GM12878 (cell line): Measurements from ENCODE around the gene MB21D2. TPM values are rescaled to one million over a fixed set of nuclear protein-coding genes. Genes with fewer than 3 reads are reported as not detected.

Source experiments
- ATAC-seq: fragments of 200-7000 bp; cut with Tn5 transposase; 3 replicates; pipeline ENCODE4 v1.9.1; 2020; ENCODE audit warnings: mild to moderate bottlenecking, moderate library complexity
- BruUV-seq: library from RNA; stranded (reverse); fragments of 400-500 nt; replicated peaks from 2 replicates; lab custom pipeline; 2021; lab: Mats Ljungman, UMichigan
- CTCF ChIA-PET: fragments of 300-600 bp; sonication (Branson Sonifier 250); formaldehyde crosslinking; extraction: SDS; loops from one replicate; lab custom pipeline; 2021; ENCODE audit warnings: inconsistent platforms; lab: Yijun Ruan, JAX
- POLR2A ChIA-PET: fragments of 350-600 bp; formaldehyde crosslinking; extraction: SDS; loops from one replicate; lab custom pipeline; 2021; ENCODE audit warnings: inconsistent platforms; lab: Charles Lee
- RAD21 ChIA-PET: fragments of 300-600 bp; sonication (Branson Sonifier 250); formaldehyde crosslinking; loops from one replicate; lab custom pipeline; 2023; ENCODE audit warnings: antibody characterized with exemption; ENCODE audit not compliant: unreplicated experiment; lab: Charles Lee
- SMC1A ChIA-PET: fragments of 300-600 bp; sonication (Branson Sonifier 250); formaldehyde crosslinking; loops from one replicate; lab custom pipeline; 2023; ENCODE audit not compliant: unreplicated experiment, uncharacterized antibody; lab: Charles Lee
- DNase-seq: peaks from one replicate; pipeline ENCODE4 v3.0.0-alpha.2; 2011; ENCODE audit warnings: low read depth, low spot score
- FAIRE-seq: peaks from 3 replicates; lab custom pipeline; 2011; peaks lifted over from hg19 to GRCh38; lab: Jason Lieb, UNC
- H2AFZ ChIP-seq: 2 replicates; pipeline ENCODE4 v1.6.0; 2011; ENCODE audit warnings: low read depth, low read length, control low read depth; ENCODE audit not compliant: control insufficient read depth
- H3K27ac ChIP-seq: 2 replicates; pipeline ENCODE4 v1.5.1; 2011; ENCODE audit warnings: control low read depth; ENCODE audit not compliant: control insufficient read depth, insufficient read depth
- H3K27me3 ChIP-seq, 2 experiments: replicated peaks in 1 of 2; 2 replicates each; pipeline versions ENCODE4 v1.6.0 to v1.6.1; 2011; ENCODE audit warnings: low read length in 1 of 2; ENCODE audit not compliant: control insufficient read depth in 2 of 2, insufficient read depth in 2 of 2
- H3K36me3 ChIP-seq, 2 experiments: 2 replicates each; pipeline ENCODE4 v1.5.1; 2011; ENCODE audit warnings: low read length in 1 of 2; ENCODE audit not compliant: control insufficient read depth in 2 of 2, insufficient read depth in 2 of 2
- H3K4me1 ChIP-seq: 2 replicates; pipeline ENCODE4 v1.6.1; 2011; ENCODE audit warnings: mild to moderate bottlenecking, low read length, moderate library complexity, mixed read lengths; ENCODE audit not compliant: control insufficient read depth, insufficient read depth
- H3K4me2 ChIP-seq: 2 replicates; pipeline ENCODE4 v1.6.0; 2011; ENCODE audit warnings: control low read depth; ENCODE audit not compliant: control insufficient read depth, insufficient read depth
- H3K4me3 ChIP-seq: fragments of 200-600 bp; sonication (generic); 2 replicates; pipeline ENCODE4 v1.5.1; 2016
- H3K79me2 ChIP-seq: 2 replicates; pipeline ENCODE4 v1.6.0; 2011; ENCODE audit warnings: low read length; ENCODE audit not compliant: control insufficient read depth, insufficient read depth
- H3K9ac ChIP-seq: 2 replicates; pipeline ENCODE4 v1.8.0; 2011; ENCODE audit warnings: low read length, control low read depth, mixed read lengths; ENCODE audit not compliant: control insufficient read depth, insufficient read depth
- H3K9me3 ChIP-seq: replicated peaks from 3 replicates; pipeline ENCODE4 v1.5.1; 2011; ENCODE audit warnings: mild to moderate bottlenecking, low read length; ENCODE audit not compliant: control insufficient read depth, insufficient read depth
- H4K20me1 ChIP-seq: 2 replicates; pipeline ENCODE4 v1.6.0; 2011; ENCODE audit not compliant: control insufficient read depth, insufficient read depth
- EED ChIP-seq: sonication (generic); IDR thresholded peaks from 2 replicates; pipeline ENCODE4 v1.6.1; 2016; ENCODE audit warnings: antibody characterized with exemption, low read depth
- ZNF217 ChIP-seq: fragments of 450-650 bp; IDR thresholded peaks from 2 replicates; pipeline ENCODE4 v1.6.1; 2017; ENCODE audit warnings: antibody characterized with exemption, mild to moderate bottlenecking
- ZNF24 ChIP-seq: fragments of 450-650 bp; IDR thresholded peaks from 2 replicates; pipeline ENCODE4 v1.6.1; 2017; ENCODE audit warnings: antibody characterized with exemption, mild to moderate bottlenecking
- WGBS: methylation state at CpG from one replicate; pipeline ENCODE4 v1.1.6; 2016; ENCODE audit warnings: low lambda C conversion rate; ENCODE audit not compliant: insufficient replicate concordance, insufficient coverage; ENCODE audit errors: missing lambda C conversion rate; 5-methylcytosine and 5-hydroxymethylcytosine counted together
- in situ Hi-C: fragments of 300-500 bp; cut with MboI; formaldehyde crosslinking; loops from 9 replicates; pipeline ENCODE4 v1.14.3; 2018; ENCODE audit warnings: mixed read lengths
- intact Hi-C: fragments of 100-400 bp; cut with micrococcal nuclease; formaldehyde crosslinking; loops from one replicate; pipeline ENCODE4 v1.14.2; 2022; ENCODE audit not compliant: unreplicated experiment
- polyA plus RNA-seq, 11 experiments: library from polyadenylated mRNA; depleted of rRNA in 4 of 11; unstranded in 6 of 11; stranded (reverse) in 5 of 11; fragments of >200 nt; fragmentation: Nextera tagmentation in 4 of 11; fragmentation: Illumina TruSeq in 1 of 11; extraction: Ambion mirVana in 4 of 11; extraction: Trizol in 1 of 11; gene quantifications; 1 replicate in 1 of 11; 2 replicates in 10 of 11; pipeline versions ENCODE4 v1.2.1 to v1.2.3, GENCODE V29; 2011 to 2016; ENCODE audit warnings: inconsistent platforms in 2 of 11, missing spikeins in 2 of 11, low read depth in 1 of 11
- total RNA-seq, 4 experiments: library from RNA; depleted of rRNA in 3 of 4; stranded (reverse); fragments of >200 nt in 3 of 4; fragmentation: Illumina TruSeq in 1 of 4; extraction: Trizol in 1 of 4; gene quantifications; 2 replicates each; pipeline versions ENCODE4 v1.2.1 to v1.2.3, GENCODE V29; 2013 to 2021
- TF ChIP-seq, protein P1 (sequence below): IDR thresholded peaks from 2 replicates; pipeline ENCODE4 v1.6.1; 2012; ENCODE audit warnings: low read length, inconsistent platforms

MB21D2 gene
- total and polyA plus RNA-seq, 10 of the 15 experiments (the other 5 are each of a cell fraction or from before 2014, with no cell fraction given): 7.9 to 21.2 (median 15.3) TPM

DNA sequence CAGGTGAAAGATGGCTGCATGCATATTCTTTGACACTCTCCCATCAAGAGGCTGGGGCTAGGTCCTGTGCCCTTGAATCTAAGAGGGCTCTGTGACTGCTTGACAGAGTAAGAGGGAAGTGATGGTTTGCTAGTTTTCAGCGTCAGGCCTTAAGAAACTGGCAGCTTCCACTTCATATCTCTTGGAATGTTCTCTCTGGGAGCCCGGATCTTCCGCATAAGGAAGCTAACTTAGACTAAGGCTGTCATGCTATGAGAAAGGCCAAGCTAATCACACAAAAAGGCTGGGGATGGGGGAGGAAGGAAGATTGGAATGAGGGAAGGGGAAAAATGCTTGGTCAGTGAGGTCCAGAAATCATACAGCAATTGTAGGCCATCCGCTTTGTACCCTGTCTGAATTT, 50.0 kb downstream of the MB21D2 start:
- WGBS: 95% methylated on average over 4 of the region's 4 CpGs
- H3K4me3 ChIP-seq: no peak overlapping the region
- no peaks in the 10 kb centered on the region; the same call in 2 of the 3 replicates for H3K9me3 ChIP-seq
- peak overlapping the region; percentile 36 for H3K27ac ChIP-seq
- POLR2A ChIA-PET: interaction anchor here (0.8 to 1.3 kb wide), 3 partner anchors 14 to 31 kb away, joined by 3 to 6 read pairs (median 5); no protein-coding TSS in a partner anchor
- intact Hi-C loops: no loop called here
- H3K4me1 ChIP-seq: peaks cover 31% of the 10 kb centered on the region
- SMC1A ChIA-PET: interaction anchor here (0.7 to 3.7 kb wide), 9 partner anchors 17 to 90 kb away, joined by 3 to 18 read pairs (median 3); no protein-coding TSS in a partner anchor
- ATAC-seq (peak; percentile 33), DNase-seq (no peak), FAIRE-seq (no peak)
- H3K79me2 ChIP-seq: peaks cover 31% of the 10 kb centered on the region
- TF ChIP-seq EED: 0 out of 2 replicates have a peak, but pooled peaks have one; percentile 48
- TF ChIP-seq, protein P1, sequence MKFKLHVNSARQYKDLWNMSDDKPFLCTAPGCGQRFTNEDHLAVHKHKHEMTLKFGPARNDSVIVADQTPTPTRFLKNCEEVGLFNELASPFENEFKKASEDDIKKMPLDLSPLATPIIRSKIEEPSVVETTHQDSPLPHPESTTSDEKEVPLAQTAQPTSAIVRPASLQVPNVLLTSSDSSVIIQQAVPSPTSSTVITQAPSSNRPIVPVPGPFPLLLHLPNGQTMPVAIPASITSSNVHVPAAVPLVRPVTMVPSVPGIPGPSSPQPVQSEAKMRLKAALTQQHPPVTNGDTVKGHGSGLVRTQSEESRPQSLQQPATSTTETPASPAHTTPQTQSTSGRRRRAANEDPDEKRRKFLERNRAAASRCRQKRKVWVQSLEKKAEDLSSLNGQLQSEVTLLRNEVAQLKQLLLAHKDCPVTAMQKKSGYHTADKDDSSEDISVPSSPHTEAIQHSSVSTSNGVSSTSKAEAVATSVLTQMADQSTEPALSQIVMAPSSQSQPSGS: no peak
- BruUV-seq: no TSS peak
- H3K4me2 ChIP-seq: no peak overlapping the region
- no peaks in the 10 kb centered on the region for H4K20me1 ChIP-seq
- in situ Hi-C loops: no loop called here
- CTCF ChIA-PET: interaction anchor here (1.1 to 1.8 kb wide), 2 partner anchors 11 to 17 kb away, joined by 3 to 8 read pairs; no protein-coding TSS in a partner anchor
- H3K27me3 ChIP-seq: no peaks in the 10 kb centered on the region
- H2AFZ ChIP-seq: no peak overlapping the region
- no peak overlapping the region for H3K9ac ChIP-seq
- no peaks in the 10 kb centered on the region; a peak in 1 of 4 replicates for H3K36me3 ChIP-seq
- RAD21 ChIA-PET: interaction anchor here (0.7 to 0.8 kb wide), 2 partner anchors 48 to 50 kb away, joined by 3 read pairs; no protein-coding TSS in a partner anchor

DNA sequence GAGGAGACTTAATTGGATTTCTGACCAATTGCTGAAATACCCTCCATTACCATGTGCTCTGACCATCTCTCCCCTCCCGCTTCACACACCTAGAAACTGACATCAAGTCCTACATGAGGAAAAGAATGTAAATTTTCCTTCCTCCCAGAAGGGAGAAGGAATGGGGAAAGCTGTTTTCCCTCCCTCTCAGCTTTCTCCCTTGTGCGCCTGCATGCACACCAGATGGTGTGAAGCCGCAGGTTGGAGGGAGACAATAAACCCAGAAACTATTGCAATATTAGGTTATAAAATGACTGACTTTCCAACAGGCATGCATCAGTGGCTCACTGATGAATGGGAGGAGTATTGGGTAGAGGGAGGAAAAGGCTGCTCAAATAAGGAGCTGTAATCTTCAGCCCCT, 50.9 kb downstream of the MB21D2 start:
- WGBS: 79% methylated on average over 3 of the region's 3 CpGs

More for the DNA sequence above, 50.9 kb downstream of the MB21D2 start:
- ChIA-PET RAD21 (interaction anchor here (0.8 kb wide), 1 partner anchor 50 kb away, joined by 3 read pairs; no protein-coding TSS in a partner anchor), CTCF (interaction anchor here (0.6 to 1.8 kb wide), 3 partner anchors 12 to 49 kb away, joined by 3 to 8 read pairs (median 3); no protein-coding TSS in a partner anchor), POLR2A (interaction anchor here (0.8 to 1.3 kb wide), 2 partner anchors 15 to 28 kb away, joined by 5 to 6 read pairs; no protein-coding TSS in a partner anchor), SMC1A (interaction anchor here (0.7 to 4.0 kb wide), 6 partner anchors 12 to 47 kb away, joined by 3 to 18 read pairs (median 10); no protein-coding TSS in a partner anchor)
- BruUV-seq: no TSS peak
- H3K9me3 ChIP-seq: no peaks in the 10 kb centered on the region; the same call in 2 of the 3 replicates
- FAIRE-seq (no peak), ATAC-seq (no peak), DNase-seq (no peak)
- intact Hi-C loops (no loop called here), in situ Hi-C loops (no loop called here)
- no peak overlapping the region for H3K4me2 ChIP-seq
- H3K4me3 ChIP-seq: no peak overlapping the region
- H4K20me1 ChIP-seq: no peaks in the 10 kb centered on the region
- no peak for TF ChIP-seq ZNF24
- TF ChIP-seq ZNF217: no peak
- H3K36me3 ChIP-seq: no peaks in the 10 kb centered on the region; a peak in 1 of 4 replicates
- 0 out of 2 replicates have a peak overlapping the region, but pooled peaks have one; percentile 36 for H3K27ac ChIP-seq
- no peak overlapping the region for H3K9ac ChIP-seq
- no peak overlapping the region for H2AFZ ChIP-seq
- H3K27me3 ChIP-seq: no peaks in the 10 kb centered on the region
- H3K4me1 ChIP-seq: peaks cover 34% of the 10 kb centered on the region
- H3K79me2 ChIP-seq: peaks cover 31% of the 10 kb centered on the region
